HG02610 (cell line): ENCODE data around the gene POLN.

ENCODE experiments used
- ATAC-seq: cut with Tn5 transposase; IDR thresholded peaks from one replicate; pipeline ENCODE4 v1.9.1; 2021; ENCODE audit warnings: mild to moderate bottlenecking, moderate library complexity; ENCODE audit not compliant: unreplicated experiment

Gene POLN

GRCh38 chr4:2264481-2265041 lies 22.6 kb upstream of the POLN start:
- ATAC-seq = no peak

- ATAC-seq = no peak
These were observed 22.0 kb upstream of the POLN start for GRCh38 chr4:2263926-2264321.

- ATAC-seq = no peak
These were observed 21.0 kb upstream of the POLN start for GRCh38 chr4:2262944-2263250.

- ATAC-seq = peak; percentile 94
These were observed 20.4 kb upstream of the POLN start for GRCh38 chr4:2262145-2262943.

- ATAC-seq = no peak
These were observed 19.9 kb upstream of the POLN start, which contains the start of gene MXD4 for GRCh38 chr4:2261853-2262144. TSS of gene MXD4 (minus strand) at chr4:2262109. CDS start at chr4:2261980, 129 bp downstream.

GRCh38 chr4:2261110-2261852 lies 19.4 kb upstream of the POLN start:
- peak; percentile 16 for ATAC-seq

GRCh38 chr4:2260344-2261109 lies 18.6 kb upstream of the POLN start:
- no peak for ATAC-seq

GRCh38 chr4:2259541-2260343 lies 17.8 kb upstream of the POLN start:
- no peak for ATAC-seq

GRCh38 chr4:2259036-2259540 lies 17.2 kb upstream of the POLN start:
- ATAC-seq = no peak

GRCh38 chr4:2258091-2259035 lies 16.4 kb upstream of the POLN start:
- no peak for ATAC-seq

GRCh38 chr4:2257361-2258081 lies 15.6 kb upstream of the POLN start:
- ATAC-seq = no peak

- ATAC-seq = no peak
These were observed 14.9 kb upstream of the POLN start for GRCh38 chr4:2256781-2257191.

- ATAC-seq = no peak
These were observed 14.3 kb upstream of the POLN start for GRCh38 chr4:2256156-2256731.

GRCh38 chr4:2255501-2256155 lies 13.7 kb upstream of the POLN start:
- ATAC-seq = no peak

GRCh38 chr4:2254665-2255500 lies 13.0 kb upstream of the POLN start:
- ATAC-seq = no peak

GRCh38 chr4:2253160-2254084 lies 11.5 kb upstream of the POLN start:
- no peak for ATAC-seq
